Measurements from ENCODE around the gene SCCPDH.

Gene SCCPDH

GRCh38 chr1:246797597-246797996, 73.4 kb downstream of the SCCPDH start:
- no peak for DNase-seq (ENCODE audit: low read depth)
- TF ChIP-seq POLR2A (IDR thresholded peaks at IDR 0.05; ENCODE audit: extremely low read depth, insufficient read length) = no peak
- TF ChIP-seq MAX (IDR thresholded peaks at IDR 0.05; ENCODE audit: low read depth, low read length) = no peak
- TF ChIP-seq MYC (IDR thresholded peaks at IDR 0.05; ENCODE audit: low read depth, low read length) = no peak
- no peak for TF ChIP-seq CTCF (IDR thresholded peaks at IDR 0.05; ENCODE audit: low read depth, low read length)
- H3K4me3 ChIP-seq (ENCODE audit: low read depth, low read length) = no peak overlapping the region

GRCh38 chr1:246798107-246798506, 73.9 kb downstream of the SCCPDH start:
- TF ChIP-seq POLR2A (IDR thresholded peaks at IDR 0.05; ENCODE audit: extremely low read depth, insufficient read length) (no peak), MAX (IDR thresholded peaks at IDR 0.05; ENCODE audit: low read depth, low read length) (no peak), MYC (IDR thresholded peaks at IDR 0.05; ENCODE audit: low read depth, low read length) (no peak), CTCF (IDR thresholded peaks at IDR 0.05; ENCODE audit: low read depth, low read length) (no peak)
- no peak overlapping the region for H3K4me3 ChIP-seq (ENCODE audit: low read depth, low read length)
- no peak for DNase-seq (ENCODE audit: low read depth)

GRCh38 chr1:246798606-246799496, 74.6 kb downstream of the SCCPDH start:
- TF ChIP-seq MYC (IDR thresholded peaks at IDR 0.05; ENCODE audit: low read depth, low read length) (no peak), CTCF (IDR thresholded peaks at IDR 0.05; ENCODE audit: low read depth, low read length) (no peak), POLR2A (IDR thresholded peaks at IDR 0.05; ENCODE audit: extremely low read depth, insufficient read length) (no peak), MAX (IDR thresholded peaks at IDR 0.05; ENCODE audit: low read depth, low read length) (no peak)
- H3K4me3 ChIP-seq (ENCODE audit: low read depth, low read length) = no peak overlapping the region
- DNase-seq (ENCODE audit: low read depth) = no peak

- no peak for TF ChIP-seq MAX (IDR thresholded peaks at IDR 0.05; ENCODE audit: low read depth, low read length)
- TF ChIP-seq POLR2A (IDR thresholded peaks at IDR 0.05; ENCODE audit: extremely low read depth, insufficient read length) = no peak
- no peak for TF ChIP-seq CTCF (IDR thresholded peaks at IDR 0.05; ENCODE audit: low read depth, low read length)
- no peak for DNase-seq (ENCODE audit: low read depth)
- H3K4me3 ChIP-seq (ENCODE audit: low read depth, low read length) = no peak overlapping the region
Observed at GRCh38 chr1:246800356-246800755, 76.1 kb downstream of the SCCPDH start.

- DNase-seq (ENCODE audit: low read depth) = no peak
- no peak for TF ChIP-seq MAX (IDR thresholded peaks at IDR 0.05; ENCODE audit: low read depth, low read length)
- no peak overlapping the region for H3K4me3 ChIP-seq (ENCODE audit: low read depth, low read length)
Observed at GRCh38 chr1:246800756-246801155, 76.5 kb downstream of the SCCPDH start.

- DNase-seq (ENCODE audit: low read depth) = no peak
- TF ChIP-seq POLR2A (IDR thresholded peaks at IDR 0.05; ENCODE audit: extremely low read depth, insufficient read length) (no peak), MAX (IDR thresholded peaks at IDR 0.05; ENCODE audit: low read depth, low read length) (no peak), CTCF (IDR thresholded peaks at IDR 0.05; ENCODE audit: low read depth, low read length) (no peak), MYC (IDR thresholded peaks at IDR 0.05; ENCODE audit: low read depth, low read length) (no peak)
- no peak overlapping the region for H3K4me3 ChIP-seq (ENCODE audit: low read depth, low read length)
Observed at GRCh38 chr1:246801241-246802020, 77.2 kb downstream of the SCCPDH start.
